ENCODE results near the gene C1orf198.

DNA sequence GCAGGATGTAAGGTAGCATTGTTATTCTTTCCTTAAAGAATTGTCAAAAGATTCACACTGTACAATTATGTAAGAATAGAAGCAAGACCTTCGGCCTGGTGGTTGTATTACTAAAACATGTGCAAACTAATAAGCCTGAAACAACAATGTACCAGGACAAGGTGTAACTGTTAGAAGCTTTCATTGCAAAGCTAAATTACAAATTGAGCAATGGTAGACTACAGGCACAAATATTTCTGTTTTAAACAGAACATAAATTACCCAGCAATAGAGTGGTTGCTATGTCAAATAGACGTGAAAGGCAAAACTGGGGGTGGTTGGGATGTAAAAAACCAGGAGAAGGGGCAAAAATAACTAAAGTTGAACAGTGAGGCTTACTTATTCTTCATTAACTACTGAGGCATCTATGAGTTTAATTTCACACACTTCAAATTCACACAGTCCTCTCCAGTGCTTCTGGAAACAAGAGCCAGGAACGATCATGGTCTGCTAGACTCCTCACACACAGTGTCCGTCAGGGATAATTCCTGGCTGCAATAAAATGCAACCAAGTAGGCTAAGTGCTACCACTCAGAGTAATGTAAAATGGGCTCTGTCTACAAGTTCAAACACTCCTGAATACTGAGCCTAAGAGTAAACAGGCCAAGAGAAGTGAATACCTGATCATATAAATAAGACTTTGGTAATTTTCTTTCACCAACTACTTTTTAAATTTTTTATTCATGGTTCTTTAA lies 39.3 kb upstream of the C1orf198 start:
- TF ChIP-seq EZH2phosphoT487 (IDR thresholded peaks at IDR 0.05; ENCODE audit: insufficient read depth, low read depth) (no peak), EZH2 (IDR thresholded peaks at IDR 0.05; ENCODE audit: insufficient read depth, poor library complexity, severe bottlenecking) (no peak)

All from GM23248 (cell line).